Calu3 (cell line): Measurements from ENCODE around the gene USP43. TPM values are rescaled to one million over a fixed set of nuclear protein-coding genes. Genes with fewer than 3 reads are reported as not detected.

Experiments
- BruUV-seq: library from RNA; stranded (reverse); fragments of 400-500 nt; replicated peaks from 2 replicates; lab custom pipeline; 2021; lab: Mats Ljungman, UMichigan
- CTCF ChIA-PET: fragments of 300-600 bp; sonication (Branson Sonifier 250); formaldehyde crosslinking; loops from one replicate; lab custom pipeline; 2022; ENCODE audit warnings: antibody characterized with exemption; lab: Charles Lee
- DNase-seq: peaks from one replicate; pipeline ENCODE4 v3.0.0; 2022
- H3K27ac Mint-ChIP-seq: one replicate; pipeline ENCODE4 v1.8.0; 2022; ENCODE audit warnings: mixed read lengths; ENCODE audit not compliant: unreplicated experiment
- H3K27me3 Mint-ChIP-seq: one replicate; pipeline ENCODE4 v1.8.0; 2022; ENCODE audit warnings: mixed read lengths; ENCODE audit not compliant: unreplicated experiment
- H3K36me3 Mint-ChIP-seq: one replicate; pipeline ENCODE4 v1.8.0; 2022; ENCODE audit warnings: mild to moderate bottlenecking, moderate library complexity, mixed read lengths; ENCODE audit not compliant: insufficient read depth, unreplicated experiment
- H3K4me1 Mint-ChIP-seq: one replicate; pipeline ENCODE4 v1.8.0; 2022; ENCODE audit warnings: mild to moderate bottlenecking, low read depth, mixed read lengths; ENCODE audit not compliant: unreplicated experiment
- H3K4me3 Mint-ChIP-seq: one replicate; pipeline ENCODE4 v1.8.0; 2022; ENCODE audit warnings: mild to moderate bottlenecking, low read depth, moderate library complexity, mixed read lengths; ENCODE audit not compliant: unreplicated experiment
- H3K9me3 Mint-ChIP-seq: one replicate; pipeline ENCODE4 v1.8.0; 2022; ENCODE audit warnings: low read depth, mixed read lengths; ENCODE audit not compliant: unreplicated experiment
- CTCF ChIP-seq: fragments of 200-600 bp; IDR thresholded peaks from one replicate; pipeline ENCODE4 v1.8.0; 2022; ENCODE audit warnings: antibody characterized with exemption; ENCODE audit not compliant: unreplicated experiment
- intact Hi-C: fragments of 100-400 bp; cut with micrococcal nuclease; formaldehyde crosslinking; loops from one replicate; pipeline ENCODE4 v1.10.0; 2022; ENCODE audit not compliant: unreplicated experiment
- total RNA-seq: library from RNA; stranded (reverse); gene quantifications from 2 replicates; pipeline ENCODE4 v1.2.3, GENCODE V29; 2022

The USP43 gene
- total RNA-seq, 1 experiment from 2014 or later, result 6.7 TPM

DNA sequence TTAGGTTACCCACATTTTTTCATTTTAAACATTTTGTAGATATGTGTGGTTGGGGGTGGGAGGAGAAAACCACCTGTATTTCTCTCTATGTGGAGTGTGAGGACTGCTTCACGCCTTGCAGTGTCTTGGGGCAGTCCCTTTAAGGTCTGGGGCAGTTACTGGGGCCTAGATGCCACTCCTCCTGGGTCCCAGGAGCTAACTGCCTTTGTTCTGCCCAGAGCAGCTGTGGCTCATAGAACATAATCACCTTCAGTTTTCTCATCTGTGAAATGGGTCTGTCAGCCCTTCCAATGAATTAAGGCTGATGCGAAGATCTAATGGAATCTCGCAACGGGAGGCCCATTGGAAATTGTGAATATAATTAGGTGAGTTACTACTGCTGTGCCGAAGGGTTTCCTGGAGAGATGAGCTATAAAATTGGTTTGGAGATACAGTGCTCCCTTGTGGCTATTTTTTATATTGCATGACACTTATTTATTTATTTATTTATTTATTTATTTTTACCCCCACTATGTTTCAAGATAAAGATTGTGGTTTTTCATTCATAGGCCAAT is 123.1 kb downstream of the USP43 start:
- CTCF ChIA-PET, result interaction anchor here (0.9 to 1.2 kb wide), 6 partner anchors 13 to 192 kb away, joined by 3 to 12 read pairs (median 5); partner anchors contain the start of gene CFAP52
- Mint-ChIP-seq H3K4me1 (peaks cover 5% of the 10 kb centered on the region), H3K36me3 (no peaks in the 10 kb centered on the region), H3K9me3 (no peaks in the 10 kb centered on the region), H3K27me3 (peaks cover 25% of the 10 kb centered on the region), H3K4me3 (no peak overlapping the region), H3K27ac (no peak overlapping the region)
- DNase-seq, result no peak
- intact Hi-C loops, result loop anchor here (5.0 kb wide), 1 partner anchor 41 kb away; no protein-coding TSS in a partner anchor
- no TSS peak for BruUV-seq
- TF ChIP-seq CTCF, result peak; percentile 11

DNA sequence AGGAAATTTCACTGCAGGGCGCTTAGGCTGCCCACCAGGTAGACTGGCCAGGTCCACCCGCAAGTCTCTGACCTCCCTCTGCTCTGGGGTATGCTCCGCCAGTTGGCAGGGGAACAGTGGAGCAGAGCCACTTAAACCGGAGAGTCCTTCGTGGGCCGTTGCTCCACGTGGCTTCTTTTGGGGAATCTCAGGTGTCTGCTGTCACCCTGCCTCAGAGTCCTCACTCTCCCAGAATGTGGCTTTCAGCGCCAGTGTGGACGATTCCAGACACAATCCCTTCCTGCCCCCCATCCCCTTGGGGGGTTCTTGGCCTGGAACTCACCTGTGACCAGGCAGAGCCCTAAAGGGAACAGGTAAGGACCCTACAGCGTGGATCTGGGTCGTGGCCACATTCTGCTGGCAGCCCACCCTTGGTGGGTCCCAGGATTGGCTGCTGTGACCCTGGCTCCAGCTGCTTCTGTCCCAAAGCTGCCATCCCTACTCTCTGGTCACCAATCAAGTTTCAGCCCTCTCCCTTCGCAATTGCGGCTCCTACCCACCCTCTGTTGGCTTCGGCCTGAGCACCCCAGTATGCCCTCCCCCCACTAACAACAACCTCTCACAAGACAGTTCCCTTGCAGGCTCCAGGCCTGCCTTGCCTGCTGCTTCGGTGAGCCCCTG is 123.8 kb downstream of the USP43 start:
- no peak overlapping the region for H3K4me3 Mint-ChIP-seq
- H3K9me3 Mint-ChIP-seq, result no peaks in the 10 kb centered on the region
- no peaks in the 10 kb centered on the region for H3K4me1 Mint-ChIP-seq
- CTCF ChIA-PET, result interaction anchor here (0.9 to 1.2 kb wide), 6 partner anchors 12 to 193 kb away, joined by 3 to 12 read pairs (median 5); partner anchors contain the start of gene CFAP52
- no peak for DNase-seq
- H3K36me3 Mint-ChIP-seq, result no peaks in the 10 kb centered on the region
- TF ChIP-seq CTCF, result no peak
- H3K27me3 Mint-ChIP-seq, result peaks cover 18% of the 10 kb centered on the region
- no TSS peak for BruUV-seq
- intact Hi-C loops, result loop anchor here (5.0 kb wide), 1 partner anchor 42 kb away; no protein-coding TSS in a partner anchor
- H3K27ac Mint-ChIP-seq, result no peak overlapping the region

GRCh38 chr17:9771465-9771864 is 126.1 kb downstream of the USP43 start:
- H3K4me3 Mint-ChIP-seq, result no peak overlapping the region
- no peak overlapping the region for H3K27ac Mint-ChIP-seq
- no peaks in the 10 kb centered on the region for H3K9me3 Mint-ChIP-seq
- CTCF ChIA-PET, result no interaction called here
- peaks cover 5% of the 10 kb centered on the region for H3K27me3 Mint-ChIP-seq
- BruUV-seq, result no TSS peak
- H3K4me1 Mint-ChIP-seq, result no peaks in the 10 kb centered on the region
- H3K36me3 Mint-ChIP-seq, result no peaks in the 10 kb centered on the region
- TF ChIP-seq CTCF, result no peak
- DNase-seq, result no peak
- intact Hi-C loops, result no loop called here

DNA sequence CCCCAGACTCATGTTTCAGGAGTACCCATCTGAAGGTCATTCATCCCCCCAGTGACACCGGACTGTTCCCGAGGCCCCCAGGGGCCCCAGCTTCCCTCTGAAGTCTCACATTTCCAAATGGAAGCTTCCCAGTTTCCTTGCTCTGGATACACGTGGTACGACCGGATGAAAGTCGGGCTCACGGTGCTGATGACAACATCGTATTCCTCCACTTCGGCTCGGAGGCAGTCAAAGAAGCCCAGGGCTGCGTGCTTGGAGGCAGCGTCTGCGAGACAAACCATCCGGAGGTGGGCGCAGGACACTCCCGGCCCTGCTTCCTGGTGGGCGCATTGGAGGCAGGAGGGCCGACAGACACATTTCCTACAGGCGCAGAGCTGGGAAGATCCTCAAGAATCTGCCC is 127.3 kb downstream of the USP43 start:
- DNase-seq, result no peak
- H3K27me3 Mint-ChIP-seq, result peaks cover 13% of the 10 kb centered on the region
- CTCF ChIA-PET, result no interaction called here
- H3K27ac Mint-ChIP-seq, result no peak overlapping the region
- no peaks in the 10 kb centered on the region for H3K4me1 Mint-ChIP-seq
- H3K4me3 Mint-ChIP-seq, result no peak overlapping the region
- no TSS peak for BruUV-seq
- intact Hi-C loops, result no loop called here
- no peak for TF ChIP-seq CTCF
- H3K36me3 Mint-ChIP-seq, result no peaks in the 10 kb centered on the region
- no peaks in the 10 kb centered on the region for H3K9me3 Mint-ChIP-seq
